CD4-positive, alpha-beta memory T cell (primary cell): ENCODE measurements around the gene C14orf93. TPM values are rescaled to one million over a fixed set of nuclear protein-coding genes. Genes with fewer than 3 reads are reported as not detected.

Experiments used
- CTCF ChIA-PET: fragments of 350-600 bp; sonication (Branson Sonifier 250); formaldehyde crosslinking; loops from one replicate; lab custom pipeline; 2021; ENCODE audit warnings: inconsistent platforms; ENCODE audit not compliant: partially characterized antibody; lab: Charles Lee
- POLR2A ChIA-PET: fragments of 350-600 bp; sonication (Branson Sonifier 250); formaldehyde crosslinking; loops from one replicate; lab custom pipeline; 2021; ENCODE audit not compliant: partially characterized antibody; lab: Charles Lee
- DNase-seq, 5 donors: peaks; one replicate each; pipeline versions ENCODE4 v3.0.0 to v3.0.0-alpha.2; 2020 to 2022; ENCODE audit warnings: mixed read lengths in 1 of 5
- H3K27ac ChIP-seq: one replicate; pipeline ENCODE4 v1.7.0; 2013; ENCODE audit warnings: low read depth, low read length
- H3K27me3 ChIP-seq: 2 replicates; pipeline ENCODE4 v1.7.0; 2013; ENCODE audit warnings: mild to moderate bottlenecking, low read length, moderate library complexity; ENCODE audit not compliant: insufficient read depth
- H3K36me3 ChIP-seq: 2 replicates; pipeline ENCODE4 v1.7.0; 2013; ENCODE audit warnings: mild to moderate bottlenecking, low read length, moderate library complexity; ENCODE audit not compliant: insufficient read depth
- H3K4me1 ChIP-seq: 2 replicates; pipeline ENCODE4 v1.7.0; 2013; ENCODE audit warnings: mild to moderate bottlenecking, low read length, moderate library complexity; ENCODE audit not compliant: insufficient read depth
- H3K4me3 ChIP-seq, 2 donors: one replicate each; pipeline ENCODE4 v1.7.0; 2013; ENCODE audit warnings: low read length in 2 of 2, mild to moderate bottlenecking in 1 of 2
- H3K9me3 ChIP-seq, 2 donors: one replicate each; pipeline ENCODE4 v1.7.0; 2013; ENCODE audit warnings: low read length in 2 of 2, control low read depth in 1 of 2; ENCODE audit not compliant: control insufficient read depth in 1 of 2
- H3K27ac Mint-ChIP-seq, 7 donors: one replicate each; pipeline ENCODE4 v1.8.0; 2020 to 2021; ENCODE audit warnings: mixed read lengths in 7 of 7, mild to moderate bottlenecking in 6 of 7, inconsistent platforms in 3 of 7, moderate library complexity in 3 of 7
- H3K27me3 Mint-ChIP-seq, 2 donors: one replicate each; pipeline ENCODE4 v1.8.0; 2020 to 2021; ENCODE audit warnings: mixed read lengths in 2 of 2
- H3K36me3 Mint-ChIP-seq, 2 donors: one replicate each; pipeline ENCODE4 v1.8.0; 2020 to 2021; ENCODE audit warnings: mixed read lengths in 2 of 2, inconsistent platforms in 1 of 2, mild to moderate bottlenecking in 1 of 2
- H3K4me1 Mint-ChIP-seq, 4 donors: one replicate each; pipeline ENCODE4 v1.8.0; 2020 to 2021; ENCODE audit warnings: mixed read lengths in 4 of 4, mild to moderate bottlenecking in 1 of 4
- H3K4me3 Mint-ChIP-seq, 8 donors: one replicate each; pipeline ENCODE4 v1.8.0; 2020 to 2021; ENCODE audit warnings: mixed read lengths in 8 of 8, mild to moderate bottlenecking in 7 of 8, moderate library complexity in 6 of 8, inconsistent platforms in 3 of 8
- H3K9me3 Mint-ChIP-seq, 8 donors: one replicate each; pipeline ENCODE4 v1.8.0; 2020 to 2021; ENCODE audit warnings: mixed read lengths in 8 of 8, mild to moderate bottlenecking in 5 of 8, inconsistent platforms in 3 of 8, moderate library complexity in 1 of 8
- intact Hi-C: fragments of 100-400 bp; cut with micrococcal nuclease; formaldehyde crosslinking; loops from one replicate; pipeline ENCODE4 v1.15.1; 2023
- polyA plus RNA-seq, 2 donors: library from polyadenylated mRNA; unstranded; fragments of 300-500 nt; fragmentation: Illumina TruSeq; gene quantifications; one replicate each; pipeline ENCODE4 v1.2.3, GENCODE V29; 2021
- total RNA-seq, 2 experiments: library from RNA; stranded (reverse); gene quantifications; one replicate each; pipeline ENCODE4 v1.2.3, GENCODE V29; 2021

The C14orf93 gene
- total and polyA plus RNA-seq, 4 experiments from 2014 or later: 6.0 to 13.3 (median 10.6) TPM

- Mint-ChIP-seq H3K4me3 (no peak overlapping the region), H3K27ac (no peak overlapping the region), H3K4me1 (peaks cover 0 to 4% (median 0%) of the 10 kb centered on the region in 4 donors), H3K36me3 (peaks cover 3 to 16% of the 10 kb centered on the region in 2 donors), H3K27me3 (no peaks in the 10 kb centered on the region), H3K9me3 (peaks cover 0 to 3% (median 0%) of the 10 kb centered on the region in 8 donors)
- no peak for DNase-seq
- H3K4me3 ChIP-seq: no peak overlapping the region
- H3K9me3 ChIP-seq: no peaks in the 10 kb centered on the region
- peaks cover 11% of the 10 kb centered on the region for H3K4me1 ChIP-seq
- POLR2A ChIA-PET: interaction anchor here (0.8 to 3.5 kb wide), 12 partner anchors 9 to 433 kb away, joined by 3 to 82 read pairs (median 5); partner anchors contain the start of genes CDH24 and PSMB5
- intact Hi-C loops: loop anchor here (1.0 to 2.0 kb wide), 4 partner anchors 49 to 429 kb away; no protein-coding TSS in a partner anchor
- CTCF ChIA-PET: interaction anchor here (0.6 to 38.6 kb wide), 50 partner anchors 9 to 415 kb away, joined by 3 to 1070 read pairs (median 4); partner anchors contain the start of genes ACIN1, C14orf119, CDH24 and DAD1
- H3K27ac ChIP-seq: no peak overlapping the region
- no peaks in the 10 kb centered on the region for H3K36me3 ChIP-seq
- H3K27me3 ChIP-seq: no peaks in the 10 kb centered on the region
These were observed 23.9 kb downstream of the C14orf93 start for GRCh38 chr14:22985894-22986507.

DNA sequence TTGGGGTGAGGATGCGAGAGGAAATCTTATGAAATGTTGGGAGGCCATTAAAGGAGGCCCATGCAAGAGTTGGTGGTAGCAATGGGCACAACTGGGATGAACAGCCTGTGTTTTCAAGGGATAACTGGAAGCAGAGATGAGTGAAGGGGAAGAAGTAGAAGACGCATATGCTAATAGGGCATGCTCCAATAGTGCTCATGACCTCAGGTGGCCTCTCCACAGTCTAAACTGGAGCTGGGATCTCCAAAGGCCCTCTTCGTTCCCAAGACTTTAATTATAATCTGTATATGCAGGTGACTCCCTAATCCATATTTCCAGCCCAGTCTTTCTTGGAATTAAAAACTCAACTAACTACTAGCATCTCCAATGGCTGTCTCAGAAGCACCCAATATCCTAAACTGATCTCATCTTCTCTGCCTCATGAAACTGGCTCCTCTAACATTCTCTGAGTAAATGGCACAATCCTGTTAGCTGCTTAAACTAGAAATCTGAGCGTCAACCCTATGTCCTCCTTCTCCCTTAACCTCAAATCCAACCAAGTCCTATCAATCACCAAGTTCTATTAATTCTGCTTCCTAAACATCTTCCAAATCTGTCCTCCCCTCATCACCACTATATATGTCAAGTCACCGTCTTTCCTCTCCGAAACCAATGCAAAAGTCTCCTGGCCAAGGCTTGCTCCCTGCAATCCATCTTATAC lies 24.8 kb downstream of the C14orf93 start:
- H3K4me1 Mint-ChIP-seq: peaks cover 0 to 8% (median 2%) of the 10 kb centered on the region in 4 donors
- peaks cover 2 to 15% of the 10 kb centered on the region in 2 donors for H3K36me3 Mint-ChIP-seq
- H3K4me3 Mint-ChIP-seq: peak overlapping the region in 1 of 8 donors; percentile 2
- no peak overlapping the region for H3K27ac ChIP-seq
- no peaks in the 10 kb centered on the region for H3K27me3 Mint-ChIP-seq
- peaks cover 17% of the 10 kb centered on the region for H3K4me1 ChIP-seq
- CTCF ChIA-PET: interaction anchor here (1.1 to 38.6 kb wide), 13 partner anchors 10 to 414 kb away, joined by 3 to 1070 read pairs (median 20); partner anchors contain the start of genes CDH24, DAD1, HAUS4 and PRMT5
- POLR2A ChIA-PET: interaction anchor here (0.6 to 4.1 kb wide), 5 partner anchors 10 to 272 kb away, joined by 4 to 82 read pairs (median 9); partner anchors contain the start of gene CDH24
- H3K36me3 ChIP-seq: no peaks in the 10 kb centered on the region
- H3K27ac Mint-ChIP-seq: peak overlapping the region in 2 of 7 donors; percentile 2 to 14
- no peak for DNase-seq
- no peaks in the 10 kb centered on the region for H3K9me3 ChIP-seq
- H3K4me3 ChIP-seq: no peak overlapping the region
- intact Hi-C loops: loop anchor here (5.0 kb wide), 1 partner anchor 113 kb away; the partner anchor contains the start of gene LRP10
- H3K9me3 Mint-ChIP-seq: peaks cover 0 to 3% (median 0%) of the 10 kb centered on the region in 8 donors
- H3K27me3 ChIP-seq: no peaks in the 10 kb centered on the region

GRCh38 chr14:22982477-22983245 lies 27.3 kb downstream of the C14orf93 start, which contains the start of gene AJUBA:
TSS of gene AJUBA (minus strand) at chr14:22982551. CDS start at chr14:22982266, 285 bp downstream.
- H3K9me3 Mint-ChIP-seq: peaks cover 0 to 3% (median 0%) of the 10 kb centered on the region in 8 donors
- Histone ChIP-seq H3K27ac (peak within 1 kb of the TSS; percentile 11), H3K4me3 (peak within 1 kb of the TSS; percentile 76 to 92), H3K4me1 (peaks cover 19% of the 10 kb centered on the region), H3K27me3 (no peaks in the 10 kb centered on the region), H3K36me3 (no peaks in the 10 kb centered on the region), H3K9me3 (no peaks in the 10 kb centered on the region)
- DNase-seq: peak; percentile 66 to 80 (median 68)
- H3K4me3 Mint-ChIP-seq: peak within 1 kb of the TSS in 4 of 8 donors; percentile 79 to 83 (median 82)
- intact Hi-C loops: loop anchor here (1.0 to 5.0 kb wide), 7 partner anchors 9 to 412 kb away; partner anchors contain the start of gene LRP10
- H3K27me3 Mint-ChIP-seq: no peaks in the 10 kb centered on the region
- peak within 1 kb of the TSS in 2 of 7 donors; percentile 34 to 52 for H3K27ac Mint-ChIP-seq
- peaks cover 0 to 5% of the 10 kb centered on the region in 2 donors for H3K36me3 Mint-ChIP-seq
- CTCF ChIA-PET: interaction anchor here (0.8 to 38.6 kb wide), 16 partner anchors 10 to 426 kb away, joined by 3 to 1070 read pairs (median 4); partner anchors contain the start of genes CDH24, HAUS4, PRMT5 and REM2
- POLR2A ChIA-PET: interaction anchor here (0.6 to 4.1 kb wide), 16 partner anchors 9 to 426 kb away, joined by 3 to 30 read pairs (median 5); partner anchors contain the start of genes ACIN1, C14orf119, DAD1 and HAUS4
- H3K4me1 Mint-ChIP-seq: peaks cover 3 to 14% (median 6%) of the 10 kb centered on the region in 4 donors

- peak in 3 of 5 donors; percentile 9 to 13 (median 10) for DNase-seq
- Mint-ChIP-seq H3K27me3 (no peaks in the 10 kb centered on the region), H3K4me3 (peak overlapping the region in 4 of 8 donors; percentile 79 to 83 (median 82)), H3K9me3 (no peaks in the 10 kb centered on the region), H3K4me1 (peaks cover 3 to 14% (median 6%) of the 10 kb centered on the region in 4 donors), H3K27ac (peak overlapping the region in 2 of 7 donors; percentile 34 to 52), H3K36me3 (peaks cover 0 to 2% of the 10 kb centered on the region in 2 donors)
- intact Hi-C loops: loop anchor here (5.0 kb wide), 1 partner anchor 110 kb away; the partner anchor contains the start of gene LRP10
- peak overlapping the region; percentile 40 to 76 for H3K4me3 ChIP-seq
- H3K27ac ChIP-seq: peak overlapping the region; percentile 11
- no peaks in the 10 kb centered on the region for H3K27me3 ChIP-seq
- H3K4me1 ChIP-seq: peaks cover 19% of the 10 kb centered on the region
- H3K9me3 ChIP-seq: no peaks in the 10 kb centered on the region
- no peaks in the 10 kb centered on the region for H3K36me3 ChIP-seq
- ChIA-PET POLR2A (interaction anchor here (0.6 to 4.1 kb wide), 18 partner anchors 8 to 425 kb away, joined by 3 to 30 read pairs (median 5); partner anchors contain the start of genes ACIN1, C14orf119, DAD1 and HAUS4), CTCF (interaction anchor here (1.0 to 38.6 kb wide), 15 partner anchors 11 to 411 kb away, joined by 3 to 1070 read pairs (median 4); partner anchors contain the start of genes CDH24, HAUS4, PRMT5 and REM2)
These were observed 28.0 kb downstream of the C14orf93 start for GRCh38 chr14:22981876-22982476.

GRCh38 chr14:22981090-22981875 lies 28.7 kb downstream of the C14orf93 start:
- DNase-seq: peak in 4 of 5 donors; percentile 15 to 34 (median 22)
- Histone ChIP-seq H3K4me1 (peaks cover 19% of the 10 kb centered on the region), H3K27ac (no peak overlapping the region), H3K36me3 (no peaks in the 10 kb centered on the region), H3K27me3 (no peaks in the 10 kb centered on the region), H3K4me3 (peak overlapping the region in 1 of 2 donors; percentile 76), H3K9me3 (no peaks in the 10 kb centered on the region)
- ChIA-PET POLR2A (interaction anchor here (0.9 to 4.1 kb wide), 13 partner anchors 8 to 425 kb away, joined by 3 to 30 read pairs (median 5); partner anchors contain the start of genes ACIN1, C14orf119, DAD1 and HAUS4), CTCF (interaction anchor here (1.0 to 38.6 kb wide), 7 partner anchors 12 to 411 kb away, joined by 3 to 1070 read pairs (median 14); partner anchors contain the start of genes CDH24, HAUS4 and PRMT5)
- no peaks in the 10 kb centered on the region for H3K36me3 Mint-ChIP-seq
- intact Hi-C loops: loop anchor here (5.0 kb wide), 1 partner anchor 109 kb away; the partner anchor contains the start of gene LRP10
- H3K27ac Mint-ChIP-seq: peak overlapping the region in 2 of 7 donors; percentile 21 to 48
- no peaks in the 10 kb centered on the region for H3K9me3 Mint-ChIP-seq
- peaks cover 3 to 10% (median 6%) of the 10 kb centered on the region in 4 donors for H3K4me1 Mint-ChIP-seq
- H3K4me3 Mint-ChIP-seq: peak overlapping the region; percentile 51 to 82 (median 64)
- H3K27me3 Mint-ChIP-seq: no peaks in the 10 kb centered on the region
